Ovary (tissue), 3 donors: Measurements from ENCODE around the gene ACAD8.

Experiments
- POLR2A ChIP-seq: fragments of 450-650 bp; IDR thresholded peaks from one replicate; pipeline ENCODE4 v1.6.1; 2017; ENCODE audit warnings: antibody characterized with exemption, mild to moderate bottlenecking, moderate library complexity
- TF ChIP-seq, protein P1 (sequence below), 3 donors: fragments of 450-650 bp in 2 of 3; fragments of 200-600 bp in 1 of 3; IDR thresholded peaks; one replicate each; pipeline versions ENCODE4 v1.5.1 to v1.8.0; 2016 to 2022; ENCODE audit warnings: antibody characterized with exemption in 3 of 3, mild to moderate bottlenecking in 1 of 3
- donor health status: DM: no; HTN: no; CAD: no.

- TF ChIP-seq POLR2A = no peak
- TF ChIP-seq, protein P1, sequence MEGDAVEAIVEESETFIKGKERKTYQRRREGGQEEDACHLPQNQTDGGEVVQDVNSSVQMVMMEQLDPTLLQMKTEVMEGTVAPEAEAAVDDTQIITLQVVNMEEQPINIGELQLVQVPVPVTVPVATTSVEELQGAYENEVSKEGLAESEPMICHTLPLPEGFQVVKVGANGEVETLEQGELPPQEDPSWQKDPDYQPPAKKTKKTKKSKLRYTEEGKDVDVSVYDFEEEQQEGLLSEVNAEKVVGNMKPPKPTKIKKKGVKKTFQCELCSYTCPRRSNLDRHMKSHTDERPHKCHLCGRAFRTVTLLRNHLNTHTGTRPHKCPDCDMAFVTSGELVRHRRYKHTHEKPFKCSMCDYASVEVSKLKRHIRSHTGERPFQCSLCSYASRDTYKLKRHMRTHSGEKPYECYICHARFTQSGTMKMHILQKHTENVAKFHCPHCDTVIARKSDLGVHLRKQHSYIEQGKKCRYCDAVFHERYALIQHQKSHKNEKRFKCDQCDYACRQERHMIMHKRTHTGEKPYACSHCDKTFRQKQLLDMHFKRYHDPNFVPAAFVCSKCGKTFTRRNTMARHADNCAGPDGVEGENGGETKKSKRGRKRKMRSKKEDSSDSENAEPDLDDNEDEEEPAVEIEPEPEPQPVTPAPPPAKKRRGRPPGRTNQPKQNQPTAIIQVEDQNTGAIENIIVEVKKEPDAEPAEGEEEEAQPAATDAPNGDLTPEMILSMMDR (IDR thresholded peaks at IDR 0.05) = no peak
Observed at GRCh38 chr11:134254433-134255183, 1.2 kb downstream of the ACAD8 start.
